ENCODE data around the gene SMIM27.
"Not testable (repeated sequence)": the region's sequence is repeated elsewhere in the genome, so short reads cannot be mapped to it uniquely, and the experiment has no call there.

Gene SMIM27

GRCh38 chr9:32552172-32552872 lies at the start of gene SMIM27, which contains the start of gene TOPORS:
Gene SMIM27, plus strand, starts transcription at chr9:32552327. Its CDS starts 108 bp downstream, at chr9:32552435.
Gene TOPORS, minus strand, starts transcription at chr9:32552586. Its CDS starts 150 bp downstream, at chr9:32552436.
- peak; percentile 94 for DNase-seq

- DNase-seq: no peak
These were observed 49.7 kb upstream of the SMIM27 start for GRCh38 chr9:32502464-32502863.

GRCh38 chr9:32503008-32503407 lies 49.1 kb upstream of the SMIM27 start:
- no peak for DNase-seq

- no peak for DNase-seq
These were observed 43.4 kb upstream of the SMIM27 start for GRCh38 chr9:32508728-32509127.

- DNase-seq: no peak
These were observed 35.9 kb upstream of the SMIM27 start for GRCh38 chr9:32516241-32516640.

- DNase-seq: no peak
These were observed 33.9 kb upstream of the SMIM27 start for GRCh38 chr9:32518276-32518675.

GRCh38 chr9:32523910-32524309 lies 28.2 kb upstream of the SMIM27 start:
- DNase-seq: no peak

GRCh38 chr9:32524558-32524891 lies 27.6 kb upstream of the SMIM27 start:
- DNase-seq: not testable (repeated sequence)

GRCh38 chr9:32524892-32525708 lies 27.0 kb upstream of the SMIM27 start:
- DNase-seq: peak; percentile 67

- no peak for DNase-seq
These were observed 26.5 kb upstream of the SMIM27 start for GRCh38 chr9:32525709-32526030.

GRCh38 chr9:32526041-32526706 lies 26.0 kb upstream of the SMIM27 start, which contains the start of gene RIGI:
Gene RIGI, minus strand, starts transcription at chr9:32526196. Its CDS starts 30 bp downstream, at chr9:32526166.
- peak; percentile 96 for DNase-seq

GRCh38 chr9:32526707-32527048 lies 25.4 kb upstream of the SMIM27 start:
- no peak for DNase-seq

- DNase-seq: peak; percentile 49
These were observed 18.8 kb upstream of the SMIM27 start for GRCh38 chr9:32533336-32533735.

GRCh38 chr9:32533816-32534215 lies 18.3 kb upstream of the SMIM27 start:
- DNase-seq: no peak

- DNase-seq: no peak
These were observed 9.1 kb upstream of the SMIM27 start for GRCh38 chr9:32543047-32543446.

- DNase-seq: no peak
These were observed 6.2 kb upstream of the SMIM27 start for GRCh38 chr9:32545884-32546283.

- not testable (repeated sequence) for DNase-seq
These were observed 3.9 kb upstream of the SMIM27 start for GRCh38 chr9:32548213-32548612.

GRCh38 chr9:32550150-32550561 lies 2.0 kb upstream of the SMIM27 start:
- peak; percentile 56 for DNase-seq

GRCh38 chr9:32550562-32551275 lies 1.4 kb upstream of the SMIM27 start:
- peak; percentile 94 for DNase-seq

- DNase-seq: peak; percentile 81
These were observed 663 bp upstream of the SMIM27 start for GRCh38 chr9:32551276-32552051.

- DNase-seq: peak; percentile 95
These were observed 2.0 kb downstream of the SMIM27 start for GRCh38 chr9:32554107-32554506.

- DNase-seq: peak; percentile 68
These were observed 2.5 kb downstream of the SMIM27 start for GRCh38 chr9:32554591-32554990.
